ENCODE measurements around the gene FXYD7.
"Not testable (repeated sequence)": the region's sequence is repeated elsewhere in the genome, so short reads cannot be mapped to it uniquely, and the experiment has no call there.

The FXYD7 gene

GRCh38 chr19:35143818-35144217, 763 bp downstream of the FXYD7 start:
- peaks cover 39% of the 10 kb centered on the region for H3K4me1 Mint-ChIP-seq
- no peaks in the 10 kb centered on the region for H3K9me3 Mint-ChIP-seq
- ATAC-seq: no peak
- no peak overlapping the region for H3K4me3 Mint-ChIP-seq
- H3K27ac Mint-ChIP-seq: peak overlapping the region; percentile 25
- H3K36me3 Mint-ChIP-seq: no peaks in the 10 kb centered on the region
- H3K27me3 Mint-ChIP-seq: no peaks in the 10 kb centered on the region

GRCh38 chr19:35144259-35144599, 1.2 kb downstream of the FXYD7 start:
- H3K4me3 Mint-ChIP-seq: no peak overlapping the region
- no peaks in the 10 kb centered on the region for H3K36me3 Mint-ChIP-seq
- no peaks in the 10 kb centered on the region for H3K27me3 Mint-ChIP-seq
- ATAC-seq: no peak
- peak overlapping the region; percentile 25 for H3K27ac Mint-ChIP-seq
- H3K4me1 Mint-ChIP-seq: peaks cover 39% of the 10 kb centered on the region
- no peaks in the 10 kb centered on the region for H3K9me3 Mint-ChIP-seq

- ATAC-seq: no peak
- no peak overlapping the region for H3K27ac Mint-ChIP-seq
- H3K27me3 Mint-ChIP-seq: no peaks in the 10 kb centered on the region
- H3K4me1 Mint-ChIP-seq: peaks cover 39% of the 10 kb centered on the region
- no peak overlapping the region for H3K4me3 Mint-ChIP-seq
- no peaks in the 10 kb centered on the region for H3K9me3 Mint-ChIP-seq
- H3K36me3 Mint-ChIP-seq: no peaks in the 10 kb centered on the region
These were observed 1.8 kb downstream of the FXYD7 start for GRCh38 chr19:35144600-35145436.

GRCh38 chr19:35146746-35147459, 3.8 kb downstream of the FXYD7 start:
- Mint-ChIP-seq H3K27me3 (no peaks in the 10 kb centered on the region), H3K27ac (peak overlapping the region; percentile 7)

GRCh38 chr19:35149463-35149862, 6.4 kb downstream of the FXYD7 start:
- peaks cover 30% of the 10 kb centered on the region for H3K4me1 Mint-ChIP-seq
- H3K27ac Mint-ChIP-seq: no peak overlapping the region
- H3K9me3 Mint-ChIP-seq: no peaks in the 10 kb centered on the region
- no peaks in the 10 kb centered on the region for H3K27me3 Mint-ChIP-seq
- ATAC-seq: no peak
- no peaks in the 10 kb centered on the region for H3K36me3 Mint-ChIP-seq
- H3K4me3 Mint-ChIP-seq: no peak overlapping the region

More at GRCh38 chr19:35146746-35147459, 3.8 kb downstream of the FXYD7 start:
- no peaks in the 10 kb centered on the region for H3K9me3 Mint-ChIP-seq
- no peak overlapping the region for H3K4me3 Mint-ChIP-seq
- H3K4me1 Mint-ChIP-seq: peaks cover 24% of the 10 kb centered on the region
- no peaks in the 10 kb centered on the region for H3K36me3 Mint-ChIP-seq
- no peak for ATAC-seq

- Mint-ChIP-seq H3K9me3 (no peaks in the 10 kb centered on the region), H3K27me3 (no peaks in the 10 kb centered on the region), H3K4me1 (peaks cover 32% of the 10 kb centered on the region), H3K4me3 (no peak overlapping the region), H3K36me3 (no peaks in the 10 kb centered on the region), H3K27ac (peak overlapping the region; percentile 10)
- no peak for ATAC-seq
These were observed 7.4 kb downstream of the FXYD7 start for GRCh38 chr19:35150445-35150844.

GRCh38 chr19:35151273-35152065, 8.4 kb downstream of the FXYD7 start:
- H3K4me3 Mint-ChIP-seq: no peak overlapping the region
- ATAC-seq: no peak
- H3K4me1 Mint-ChIP-seq: peaks cover 42% of the 10 kb centered on the region
- peaks cover 6% of the 10 kb centered on the region for H3K36me3 Mint-ChIP-seq
- no peaks in the 10 kb centered on the region for H3K27me3 Mint-ChIP-seq
- no peak overlapping the region for H3K27ac Mint-ChIP-seq
- H3K9me3 Mint-ChIP-seq: no peaks in the 10 kb centered on the region

- Mint-ChIP-seq H3K4me1 (peaks cover 48% of the 10 kb centered on the region), H3K36me3 (peaks cover 16% of the 10 kb centered on the region), H3K27ac (peak overlapping the region; percentile 96), H3K4me3 (peak overlapping the region; percentile 99)
- H3K27me3 Mint-ChIP-seq, H3K9me3 Mint-ChIP-seq, ATAC-seq: not testable (repeated sequence)
These were observed 10.1 kb downstream of the FXYD7 start for GRCh38 chr19:35153129-35153522.

GRCh38 chr19:35153701-35154524, 10.9 kb downstream of the FXYD7 start:
- peak; percentile 72 for ATAC-seq
- Mint-ChIP-seq H3K27me3 (no peaks in the 10 kb centered on the region), H3K27ac (peak overlapping the region; percentile 96), H3K4me3 (peak overlapping the region; percentile 99), H3K9me3 (no peaks in the 10 kb centered on the region), H3K36me3 (peaks cover 23% of the 10 kb centered on the region), H3K4me1 (peaks cover 56% of the 10 kb centered on the region)

GRCh38 chr19:35154525-35155406, 11.7 kb downstream of the FXYD7 start, which contains the start of gene FXYD5:
TSS of gene FXYD5 (plus strand) at chr19:35154735. CDS start at chr19:35155551, 816 bp downstream.
- H3K4me1 Mint-ChIP-seq: peaks cover 56% of the 10 kb centered on the region
- H3K27me3 Mint-ChIP-seq: no peaks in the 10 kb centered on the region
- peaks cover 32% of the 10 kb centered on the region for H3K36me3 Mint-ChIP-seq
- H3K27ac Mint-ChIP-seq: peak within 1 kb of the TSS; percentile 96
- peak; percentile 79 for ATAC-seq
- H3K9me3 Mint-ChIP-seq: no peaks in the 10 kb centered on the region
- peak within 1 kb of the TSS; percentile 99 for H3K4me3 Mint-ChIP-seq

GRCh38 chr19:35155441-35155840, 12.4 kb downstream of the FXYD7 start:
- Mint-ChIP-seq H3K27ac (peak overlapping the region; percentile 96), H3K4me3 (peak overlapping the region; percentile 99), H3K9me3 (no peaks in the 10 kb centered on the region), H3K27me3 (no peaks in the 10 kb centered on the region), H3K4me1 (peaks cover 56% of the 10 kb centered on the region), H3K36me3 (peaks cover 35% of the 10 kb centered on the region)
- ATAC-seq: peak; percentile 59

GRCh38 chr19:35155981-35156672, 13.1 kb downstream of the FXYD7 start:
- Mint-ChIP-seq H3K36me3 (peaks cover 42% of the 10 kb centered on the region), H3K27ac (peak overlapping the region; percentile 96), H3K27me3 (no peaks in the 10 kb centered on the region), H3K4me3 (peak overlapping the region; percentile 99), H3K9me3 (peaks cover under 1% of the 10 kb centered on the region), H3K4me1 (peaks cover 57% of the 10 kb centered on the region)
- no peak for ATAC-seq

GRCh38 chr19:35156673-35157014, 13.6 kb downstream of the FXYD7 start:
- H3K4me3 Mint-ChIP-seq: peak overlapping the region; percentile 99
- no peaks in the 10 kb centered on the region for H3K27me3 Mint-ChIP-seq
- H3K4me1 Mint-ChIP-seq: peaks cover 61% of the 10 kb centered on the region
- H3K36me3 Mint-ChIP-seq: peaks cover 47% of the 10 kb centered on the region
- H3K27ac Mint-ChIP-seq: peak overlapping the region; percentile 96
- H3K9me3 Mint-ChIP-seq: peaks cover 4% of the 10 kb centered on the region
- ATAC-seq: no peak

Data from stimulated activated memory B cell treated with anti-CD40 and anti-IgM and Interleukin-4, amounts not matched to agents 10 μg/mL and 1 μg/mL and 100 μg/mL, for 72 hours (primary cell).